ENCODE measurements around the gene NRP1. TPM values are rescaled to one million over a fixed set of nuclear protein-coding genes. Genes with fewer than 3 reads are reported as not detected.

The NRP1 gene
- total and polyA plus RNA-seq, 2 of the 8 experiments (the other 6 are each of a cell fraction or from before 2014, with no cell fraction given) = 1.2 to 2.1 TPM

DNA sequence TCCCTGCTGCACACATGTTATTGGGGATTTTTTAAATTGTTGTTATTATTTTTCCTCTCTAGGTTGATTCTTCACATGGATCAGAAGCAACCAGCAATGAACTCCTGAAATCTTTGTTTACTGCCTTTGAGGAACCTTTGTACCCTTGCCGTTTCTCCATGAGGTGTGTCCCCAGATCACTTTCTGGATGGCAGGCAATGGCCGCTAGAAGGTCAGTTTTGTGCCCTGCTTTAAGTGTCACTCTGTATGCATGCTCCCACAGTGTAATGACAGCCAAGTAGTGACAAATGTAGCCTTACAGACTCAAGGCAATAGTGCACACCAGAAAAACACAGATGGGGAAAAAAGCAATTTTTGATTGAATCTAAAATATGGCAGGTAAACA lies 47.7 kb upstream of the NRP1 start:
- H3K36me3 ChIP-seq (ENCODE audit: control insufficient read depth in 2 of 4, insufficient read depth in 4 of 4, low read length in 3 of 4) = no peaks in the 10 kb centered on the region
- H3K56ac ChIP-seq (replicated peaks; ENCODE audit: insufficient read length, low read depth, low read length) = no peak overlapping the region
- CTCF ChIA-PET (ENCODE audit: partially characterized antibody) = interaction anchor here (0.7 kb wide), 1 partner anchor 16 kb away, joined by 3 read pairs; no protein-coding TSS in a partner anchor
- no peak overlapping the region for H2BK120ac ChIP-seq (replicated peaks; ENCODE audit: low read depth, low read length)
- POLR2A ChIA-PET (ENCODE audit: partially characterized antibody) = no interaction called here
- H3K27ac ChIP-seq (ENCODE audit: low read depth, low read length) = no peak overlapping the region
- no peak overlapping the region for H3K4me3 ChIP-seq (ENCODE audit: extremely low read depth in 1 of 4, insufficient read depth in 2 of 4, low read depth in 3 of 4, low read length in 4 of 4)
- no peak overlapping the region for H4K5ac ChIP-seq (ENCODE audit: insufficient read length, low read depth, low read length)
- no peaks in the 10 kb centered on the region for H4K20me1 ChIP-seq (replicated peaks in 1 of 2; ENCODE audit: control insufficient read depth in 1 of 2, insufficient read depth in 2 of 2, low read length in 2 of 2)
- no peak overlapping the region for H2AK5ac ChIP-seq (ENCODE audit: low read depth, low read length)
- no peaks in the 10 kb centered on the region for H3K27me3 ChIP-seq (replicated peaks in 1 of 4; ENCODE audit: control insufficient read depth in 3 of 4, extremely low read depth in 1 of 4, insufficient read depth in 3 of 4, low read length in 3 of 4)
- no peak overlapping the region for H2BK5ac ChIP-seq (ENCODE audit: low read depth, low read length)
- H3K9me3 ChIP-seq (ENCODE audit: insufficient read depth in 2 of 2, low read depth in 1 of 2, low read length in 1 of 2) = no peaks in the 10 kb centered on the region
- H3K9ac ChIP-seq (replicated peaks in 1 of 4; ENCODE audit: extremely low read depth in 1 of 4, low read depth in 3 of 4, low read length in 3 of 4) = no peak overlapping the region
- H2AFZ ChIP-seq (ENCODE audit: low read length) = no peak overlapping the region
- no peaks in the 10 kb centered on the region for H3K23me2 ChIP-seq (ENCODE audit: low read depth, low read length)
- H3K79me2 ChIP-seq (ENCODE audit: control insufficient read depth in 1 of 2, insufficient read depth in 2 of 2, low read length in 2 of 2) = no peaks in the 10 kb centered on the region
- H3K4me2 ChIP-seq (ENCODE audit: insufficient read depth in 1 of 2, low read depth in 2 of 2, low read length in 2 of 2) = no peak overlapping the region
- no peak for DNase-seq (ENCODE audit: low read depth in 1 of 2, low spot score in 2 of 2)
- 88% methylated on average over 2 of the region's 2 CpGs; no CpG with 5 or more reads in 1 of the 2 experiments for WGBS, 2 experiments (ENCODE audit: extremely low coverage in 1 of 2, insufficient coverage in 1 of 2, insufficient read length in 1 of 2, insufficient replicate concordance in 2 of 2, low coverage in 1 of 2, low lambda C conversion rate in 2 of 2, missing lambda C conversion rate in 1 of 2)
- H3K18ac ChIP-seq (ENCODE audit: extremely low read depth, low read length) = no peak overlapping the region
- no peak for FAIRE-seq
- H4K8ac ChIP-seq (ENCODE audit: extremely low read depth, insufficient read depth, low read length) = no peak overlapping the region
- H3K4ac ChIP-seq (replicated peaks; ENCODE audit: insufficient read length, low read depth, low read length) = no peak overlapping the region
- no peak overlapping the region for H2BK12ac ChIP-seq (ENCODE audit: low read depth, low read length)
- no peak overlapping the region for H3K14ac ChIP-seq (ENCODE audit: insufficient read length)
- H2BK20ac ChIP-seq (ENCODE audit: low read length) = no peak overlapping the region
- H3K79me1 ChIP-seq (ENCODE audit: low read depth, low read length) = no peaks in the 10 kb centered on the region
- H4K91ac ChIP-seq (replicated peaks; ENCODE audit: insufficient read length, low read length) = no peak overlapping the region
- no peak overlapping the region for H3K23ac ChIP-seq (ENCODE audit: insufficient read length)
- H2BK15ac ChIP-seq (ENCODE audit: low read length) = no peak overlapping the region
- peaks cover 0 to 10% (median 1%) of the 10 kb centered on the region in 4 experiments; a peak in 2 of 7 replicates for H3K4me1 ChIP-seq (replicated peaks in 1 of 4; ENCODE audit: control insufficient read depth in 3 of 4, insufficient read depth in 4 of 4, low read length in 3 of 4)
- TF ChIP-seq HDAC2 (IDR thresholded peaks at IDR 0.05; ENCODE audit: borderline replicate concordance in 1 of 2, low read depth in 2 of 2, low read length in 2 of 2) (no peak), RNF2 (IDR thresholded peaks at IDR 0.05; ENCODE audit: borderline replicate concordance, low read depth, low read length, missing control alignments, poor library complexity, severe bottlenecking) (no peak), CREB1 (IDR thresholded peaks at IDR 0.05) (no peak), RXRA (IDR thresholded peaks at IDR 0.05; ENCODE audit: insufficient read depth, low read depth, low read length) (no peak), TAF1 (IDR thresholded peaks at IDR 0.05; ENCODE audit: low read depth, low read length) (no peak), SIRT6 (IDR thresholded peaks at IDR 0.05; ENCODE audit: low read length) (no peak), CBX5 (IDR thresholded peaks at IDR 0.05; ENCODE audit: low read depth, low read length) (no peak), BACH1 (IDR thresholded peaks at IDR 0.05; ENCODE audit: low read length) (no peak), CHD2 (IDR thresholded peaks at IDR 0.05; ENCODE audit: low read length) (no peak), BRCA1 (IDR thresholded peaks at IDR 0.05; ENCODE audit: low read depth, low read length) (no peak), POU5F1 (IDR thresholded peaks at IDR 0.05; ENCODE audit: low read depth, low read length) (no peak), FOSL1 (IDR thresholded peaks at IDR 0.05; ENCODE audit: insufficient read depth, low read depth, low read length) (no peak)
- TF ChIP-seq, protein P1, sequence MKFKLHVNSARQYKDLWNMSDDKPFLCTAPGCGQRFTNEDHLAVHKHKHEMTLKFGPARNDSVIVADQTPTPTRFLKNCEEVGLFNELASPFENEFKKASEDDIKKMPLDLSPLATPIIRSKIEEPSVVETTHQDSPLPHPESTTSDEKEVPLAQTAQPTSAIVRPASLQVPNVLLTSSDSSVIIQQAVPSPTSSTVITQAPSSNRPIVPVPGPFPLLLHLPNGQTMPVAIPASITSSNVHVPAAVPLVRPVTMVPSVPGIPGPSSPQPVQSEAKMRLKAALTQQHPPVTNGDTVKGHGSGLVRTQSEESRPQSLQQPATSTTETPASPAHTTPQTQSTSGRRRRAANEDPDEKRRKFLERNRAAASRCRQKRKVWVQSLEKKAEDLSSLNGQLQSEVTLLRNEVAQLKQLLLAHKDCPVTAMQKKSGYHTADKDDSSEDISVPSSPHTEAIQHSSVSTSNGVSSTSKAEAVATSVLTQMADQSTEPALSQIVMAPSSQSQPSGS (IDR thresholded peaks at IDR 0.05; ENCODE audit: low read length) = no peak
